GM21576 (cell line): Measurements from ENCODE around the gene PPP1CA.

Experiments
- ATAC-seq: cut with Tn5 transposase; IDR thresholded peaks from one replicate; pipeline ENCODE4 v1.9.1; 2021; ENCODE audit warnings: mild to moderate bottlenecking, moderate library complexity; ENCODE audit not compliant: unreplicated experiment

PPP1CA gene

GRCh38 chr11:67418476-67419281 lies 17.0 kb upstream of the PPP1CA start:
- no peak for ATAC-seq

GRCh38 chr11:67417425-67417824 lies 15.8 kb upstream of the PPP1CA start:
- ATAC-seq = no peak

GRCh38 chr11:67416416-67417335 lies 15.0 kb upstream of the PPP1CA start:
- ATAC-seq = no peak

- ATAC-seq = no peak
Observed at GRCh38 chr11:67415501-67416304, 14.0 kb upstream of the PPP1CA start, which contains the start of gene CARNS1. CARNS1 (plus strand) TSS chr11:67415678; CDS start chr11:67416200, 522 bp downstream.

- no peak for ATAC-seq
Observed at GRCh38 chr11:67413266-67413849, 11.7 kb upstream of the PPP1CA start.

- ATAC-seq = no peak
Observed at GRCh38 chr11:67412495-67413179, 11.0 kb upstream of the PPP1CA start.

- ATAC-seq = no peak
Observed at GRCh38 chr11:67411785-67412152, 10.1 kb upstream of the PPP1CA start.

GRCh38 chr11:67410984-67411784 lies 9.5 kb upstream of the PPP1CA start:
- ATAC-seq = no peak

GRCh38 chr11:67410369-67410831 lies 8.7 kb upstream of the PPP1CA start:
- no peak for ATAC-seq

GRCh38 chr11:67409781-67410368 lies 8.2 kb upstream of the PPP1CA start:
- no peak for ATAC-seq

GRCh38 chr11:67409261-67409666 lies 7.6 kb upstream of the PPP1CA start:
- peak; percentile 49 for ATAC-seq

GRCh38 chr11:67408437-67409200 lies 7.0 kb upstream of the PPP1CA start:
- ATAC-seq = no peak

- no peak for ATAC-seq
Observed at GRCh38 chr11:67407688-67408163, 6.1 kb upstream of the PPP1CA start.

- no peak for ATAC-seq
Observed at GRCh38 chr11:67406969-67407687, 5.5 kb upstream of the PPP1CA start.

- no peak for ATAC-seq
Observed at GRCh38 chr11:67406420-67406968, 4.8 kb upstream of the PPP1CA start.

GRCh38 chr11:67405688-67406339 lies 4.2 kb upstream of the PPP1CA start:
- ATAC-seq = no peak
